Brain microvascular endothelial cell (primary cell): Measurements from ENCODE around the gene DESI1.
"Not testable (repeated sequence)": the region's sequence is repeated elsewhere in the genome, so short reads cannot be mapped to it uniquely, and the experiment has no call there.

Source experiments
- DNase-seq: peaks from one replicate; pipeline ENCODE4 v3.0.0-alpha.2; 2020
- H3K27ac ChIP-seq: fragments of 250-450 bp; sonication (Bioruptor Pico); 2 replicates; pipeline ENCODE4 v1.5.1; 2020; ENCODE audit warnings: mild to moderate bottlenecking, moderate library complexity
- H3K27me3 ChIP-seq: fragments of 250-450 bp; sonication (Bioruptor Pico); replicated peaks from 2 replicates; pipeline ENCODE4 v1.5.1; 2020; ENCODE audit warnings: mild to moderate bottlenecking
- H3K36me3 ChIP-seq: fragments of 250-450 bp; sonication (Bioruptor Pico); replicated peaks from 2 replicates; pipeline ENCODE4 v1.5.1; 2020; ENCODE audit warnings: mild to moderate bottlenecking
- H3K4me3 ChIP-seq: 2 replicates; pipeline ENCODE4 v1.5.1; 2011; ENCODE audit warnings: low read depth, mild to moderate bottlenecking, control low read depth, low read length, moderate library complexity
- CTCF ChIP-seq: IDR thresholded peaks from 2 replicates; pipeline ENCODE4 v1.5.1; 2011; ENCODE audit warnings: low read depth, mild to moderate bottlenecking, moderate library complexity, low read length, control low read depth, inconsistent platforms; ENCODE audit errors: missing control alignments
- in situ Hi-C: cut with HindIII; loops from 2 replicates; pipeline ENCODE4 v1.10.0; 2017; ENCODE audit warnings: low sequenced_read_pairs, low pct_ligation_motif_present

The DESI1 gene

DNA sequence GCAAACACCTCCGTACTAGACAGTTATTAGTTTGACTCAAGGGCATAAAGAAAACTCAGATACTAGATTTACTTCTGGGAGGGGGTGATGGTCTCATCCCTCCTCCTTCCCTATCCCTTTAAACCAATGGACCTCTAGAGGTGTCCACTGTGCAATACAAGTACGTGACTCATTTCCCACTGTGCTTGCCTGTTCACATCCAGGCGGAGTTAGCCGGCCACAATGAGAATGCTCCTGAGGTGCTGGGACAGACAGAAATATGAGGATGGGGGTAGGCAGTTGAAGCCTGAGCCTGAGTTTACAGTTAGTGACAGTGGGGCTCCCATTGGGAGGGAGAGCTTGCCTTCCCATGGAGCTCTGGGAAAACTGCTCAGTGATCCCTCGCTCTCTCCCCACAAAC, 22.8 kb downstream of the DESI1 start:
- Histone ChIP-seq H3K36me3 (peaks cover 31% of the 10 kb centered on the region), H3K27me3 (no peaks in the 10 kb centered on the region), H3K27ac (peak overlapping the region; percentile 18), H3K4me3 (no peak overlapping the region)
- in situ Hi-C loops = no loop called here
- peak; percentile 86 for DNase-seq
- peak; percentile 27 for TF ChIP-seq CTCF

- no peak for TF ChIP-seq CTCF
- in situ Hi-C loops = no loop called here
- Histone ChIP-seq H3K27ac (no peak overlapping the region), H3K4me3 (no peak overlapping the region), H3K36me3 (peaks cover 26% of the 10 kb centered on the region), H3K27me3 (no peaks in the 10 kb centered on the region)
- no peak for DNase-seq
Measured at GRCh38 chr22:41597635-41597953, 23.2 kb downstream of the DESI1 start.

DNA sequence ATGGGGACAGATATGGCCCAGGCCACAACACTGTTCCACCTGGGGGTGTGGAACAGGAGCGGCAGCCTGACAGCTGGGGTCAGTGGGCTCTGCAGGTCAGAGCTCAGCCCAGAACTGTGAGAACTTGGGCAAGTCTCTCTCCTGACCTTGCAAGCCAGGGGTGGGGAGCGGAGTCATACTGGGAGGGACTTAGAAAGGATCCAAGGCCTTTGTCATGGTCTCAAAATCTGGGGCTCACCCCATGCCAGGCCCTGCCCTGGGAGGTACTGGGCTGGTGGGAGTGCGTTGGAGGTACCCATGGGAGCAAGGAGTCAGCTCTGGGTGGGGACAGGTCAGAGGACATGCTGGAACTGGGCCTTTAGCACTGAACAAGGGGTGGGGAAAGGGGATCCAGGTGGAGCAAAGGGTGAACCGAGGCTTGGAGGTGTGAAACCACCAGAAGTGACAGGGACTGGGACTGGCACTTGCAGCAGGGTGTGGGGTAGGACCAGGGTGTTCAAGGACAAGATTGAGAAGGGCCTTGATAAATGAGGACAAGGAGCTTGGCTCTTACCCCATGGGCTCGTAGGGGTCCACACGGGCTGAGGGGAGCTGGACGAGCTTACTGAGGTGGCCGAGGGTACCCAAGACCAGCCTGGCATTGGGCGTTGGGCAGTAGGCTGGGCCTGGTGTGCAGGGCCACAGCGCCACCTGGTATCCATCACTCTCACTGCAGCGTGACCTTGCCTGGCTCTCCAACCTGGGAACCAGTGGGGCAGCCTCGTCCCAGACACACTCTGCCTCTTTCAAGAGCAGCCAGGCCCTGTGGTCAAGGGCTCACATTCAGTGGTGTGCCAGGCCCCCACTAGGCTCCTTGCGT, 23.8 kb downstream of the DESI1 start:
- Histone ChIP-seq H3K27me3 (no peaks in the 10 kb centered on the region), H3K27ac (no peak overlapping the region), H3K4me3 (no peak overlapping the region), H3K36me3 (peaks cover 22% of the 10 kb centered on the region)
- in situ Hi-C loops = no loop called here
- peak; percentile 22 for DNase-seq
- TF ChIP-seq CTCF = peak; percentile 91

GRCh38 chr22:41595703-41596102, 25.1 kb downstream of the DESI1 start:
- Histone ChIP-seq H3K27me3 (no peaks in the 10 kb centered on the region), H3K27ac (no peak overlapping the region), H3K4me3 (no peak overlapping the region), H3K36me3 (peaks cover 15% of the 10 kb centered on the region)
- TF ChIP-seq CTCF = no peak
- in situ Hi-C loops = no loop called here
- no peak for DNase-seq

GRCh38 chr22:41593336-41593960, 27.4 kb downstream of the DESI1 start:
- H3K27ac ChIP-seq, H3K4me3 ChIP-seq, in situ Hi-C loops, H3K36me3 ChIP-seq, H3K27me3 ChIP-seq, DNase-seq: not testable (repeated sequence)

- H3K27ac ChIP-seq = peak within 1 kb of the TSS; percentile 36
- H3K27me3 ChIP-seq = no peaks in the 10 kb centered on the region
- no peak for TF ChIP-seq CTCF
- peaks cover 2% of the 10 kb centered on the region for H3K36me3 ChIP-seq
- peak within 1 kb of the TSS; percentile 96 for H3K4me3 ChIP-seq
- DNase-seq = peak; percentile 100
- in situ Hi-C loops = no loop called here
Measured at GRCh38 chr22:41589391-41590241, 31.2 kb downstream of the DESI1 start, which contains the start of gene PMM1. TSS of gene PMM1 (minus strand) at chr22:41589840. CDS start at chr22:41589805, 35 bp downstream.
